ENCODE data around the gene CD22. TPM values are rescaled to one million over a fixed set of nuclear protein-coding genes. Genes with fewer than 3 reads are reported as not detected.

CD22 gene
- total and polyA plus RNA-seq, 2 of the 8 experiments (the other 6 are each of a cell fraction or from before 2014, with no cell fraction given) = 0.06 to 0.60 TPM

GRCh38 chr19:35370722-35371121, 41.7 kb downstream of the CD22 start, which contains the start of gene GPR42:
GPR42 (plus strand) TSS chr19:35371068; CDS start chr19:35371360, 292 bp downstream.
- no peak within 1 kb of the TSS for H3K4me3 ChIP-seq (ENCODE audit: extremely low read depth in 1 of 4, insufficient read depth in 2 of 4, low read depth in 3 of 4, low read length in 4 of 4)
- H2BK15ac ChIP-seq (ENCODE audit: low read length) = no peak within 1 kb of the TSS
- no peaks in the 10 kb centered on the region for H3K36me3 ChIP-seq (ENCODE audit: control insufficient read depth in 2 of 4, insufficient read depth in 4 of 4, low read length in 3 of 4)
- ChIA-PET CTCF (ENCODE audit: partially characterized antibody) (no interaction called here), POLR2A (ENCODE audit: partially characterized antibody) (no interaction called here)
- H3K79me1 ChIP-seq (ENCODE audit: low read depth, low read length) = no peaks in the 10 kb centered on the region
- H3K79me2 ChIP-seq (ENCODE audit: control insufficient read depth in 1 of 2, insufficient read depth in 2 of 2, low read length in 2 of 2) = no peaks in the 10 kb centered on the region
- H3K23me2 ChIP-seq (ENCODE audit: low read depth, low read length) = no peaks in the 10 kb centered on the region
- H3K4me2 ChIP-seq (ENCODE audit: insufficient read depth in 1 of 2, low read depth in 2 of 2, low read length in 2 of 2) = no peak within 1 kb of the TSS
- H4K91ac ChIP-seq (replicated peaks; ENCODE audit: insufficient read length, low read length) = no peak within 1 kb of the TSS
- no peak within 1 kb of the TSS for H3K14ac ChIP-seq (ENCODE audit: insufficient read length)
- DNase-seq (ENCODE audit: low read depth in 1 of 2, low spot score in 2 of 2) = no peak
- H2BK12ac ChIP-seq (ENCODE audit: low read depth, low read length) = no peak within 1 kb of the TSS
- H3K27me3 ChIP-seq (replicated peaks in 1 of 4; ENCODE audit: control insufficient read depth in 3 of 4, extremely low read depth in 1 of 4, insufficient read depth in 3 of 4, low read length in 3 of 4) = peaks cover 0 to 2% (median 0%) of the 10 kb centered on the region in 4 experiments; a peak in 1 of 7 replicates
- no peak within 1 kb of the TSS for H3K4ac ChIP-seq (replicated peaks; ENCODE audit: insufficient read length, low read depth, low read length)
- no peaks in the 10 kb centered on the region for H4K20me1 ChIP-seq (replicated peaks in 1 of 2; ENCODE audit: control insufficient read depth in 1 of 2, insufficient read depth in 2 of 2, low read length in 2 of 2)
- FAIRE-seq = no peak
- no peak within 1 kb of the TSS for H2AK5ac ChIP-seq (ENCODE audit: low read depth, low read length)
- no peaks in the 10 kb centered on the region for H3K9me3 ChIP-seq (ENCODE audit: insufficient read depth in 2 of 2, low read depth in 1 of 2, low read length in 1 of 2)
- no peaks in the 10 kb centered on the region for H3K4me1 ChIP-seq (replicated peaks in 1 of 4; ENCODE audit: control insufficient read depth in 3 of 4, insufficient read depth in 4 of 4, low read length in 3 of 4)
- no peak within 1 kb of the TSS for H3K23ac ChIP-seq (ENCODE audit: insufficient read length)
- no peak within 1 kb of the TSS for H4K5ac ChIP-seq (ENCODE audit: insufficient read length, low read depth, low read length)
- 83% methylated on average over 3 of the region's 8 CpGs; no CpG with 5 or more reads in 1 of the 2 experiments for WGBS, 2 experiments (ENCODE audit: extremely low coverage in 1 of 2, insufficient coverage in 1 of 2, insufficient read length in 1 of 2, insufficient replicate concordance in 2 of 2, low coverage in 1 of 2, low lambda C conversion rate in 2 of 2, missing lambda C conversion rate in 1 of 2)
- H2AFZ ChIP-seq (ENCODE audit: low read length) = no peak within 1 kb of the TSS
- H3K27ac ChIP-seq (ENCODE audit: low read depth, low read length) = no peak within 1 kb of the TSS
- no peak within 1 kb of the TSS for H2BK120ac ChIP-seq (replicated peaks; ENCODE audit: low read depth, low read length)
- H3K9ac ChIP-seq (replicated peaks in 1 of 4; ENCODE audit: extremely low read depth in 1 of 4, low read depth in 3 of 4, low read length in 3 of 4) = no peak within 1 kb of the TSS
- no peak within 1 kb of the TSS for H4K8ac ChIP-seq (ENCODE audit: extremely low read depth, insufficient read depth, low read length)
- no peak within 1 kb of the TSS for H2BK20ac ChIP-seq (ENCODE audit: low read length)
- H3K56ac ChIP-seq (replicated peaks; ENCODE audit: insufficient read length, low read depth, low read length) = no peak within 1 kb of the TSS
- no peak within 1 kb of the TSS for H2BK5ac ChIP-seq (ENCODE audit: low read depth, low read length)
- no peak within 1 kb of the TSS for H3K18ac ChIP-seq (ENCODE audit: extremely low read depth, low read length)
- TF ChIP-seq PHF8 (conservative IDR thresholded peaks at IDR 0.05; ENCODE audit: low read depth, low read length) (no peak), SIX5 (IDR thresholded peaks at IDR 0.05; ENCODE audit: low read depth, low read length) (no peak), HDAC2 (IDR thresholded peaks at IDR 0.05; ENCODE audit: borderline replicate concordance in 1 of 2, low read depth in 2 of 2, low read length in 2 of 2) (no peak), SP1 (IDR thresholded peaks at IDR 0.05; ENCODE audit: low read depth, low read length) (no peak), TAF1 (IDR thresholded peaks at IDR 0.05; ENCODE audit: low read depth, low read length) (no peak), CHD1 (IDR thresholded peaks at IDR 0.05; ENCODE audit: low read depth, low read length) (no peak), RBBP5 (IDR thresholded peaks at IDR 0.05; ENCODE audit: borderline replicate concordance, low read depth, low read length) (no peak), ZNF274 (IDR thresholded peaks at IDR 0.05; ENCODE audit: borderline replicate concordance, extremely low read depth, low read length) (no peak), BACH1 (IDR thresholded peaks at IDR 0.05; ENCODE audit: low read length) (no peak), NANOG (IDR thresholded peaks at IDR 0.05; ENCODE audit: insufficient read depth, low read depth, low read length, poor library complexity, severe bottlenecking) (no peak), RAD21 (IDR thresholded peaks at IDR 0.05 in 1 of 2, conservative IDR thresholded peaks at IDR 0.05 in 1 of 2; ENCODE audit: low read depth in 2 of 2, low read length in 2 of 2) (no peak), GTF2F1 (IDR thresholded peaks at IDR 0.05; ENCODE audit: borderline replicate concordance, low read depth, low read length) (no peak), JUN (IDR thresholded peaks at IDR 0.05; ENCODE audit: low read depth, low read length) (no peak), SP4 (IDR thresholded peaks at IDR 0.05; ENCODE audit: low read length) (no peak)

All from H1 (cell line).